Measurements from ENCODE around the gene DDB1.

- no peak for TF ChIP-seq CTCF (IDR thresholded peaks at IDR 0.05)
- no peak for TF ChIP-seq POLR2A (IDR thresholded peaks at IDR 0.05)
These were observed 64.2 kb downstream of the DDB1 start for GRCh38 chr11:61268588-61269250.
